A673 (cell line): ENCODE results near the gene CARD11. TPM values are rescaled to one million over a fixed set of nuclear protein-coding genes. Genes with fewer than 3 reads are reported as not detected.

Source experiments
- BruUV-seq: library from RNA; stranded (reverse); fragments of 400-500 nt; replicated peaks from 2 replicates; lab custom pipeline; 2021; lab: Mats Ljungman, UMichigan
- CTCF ChIA-PET: fragments of 300-600 bp; sonication (Branson Sonifier 250); formaldehyde crosslinking; loops from one replicate; lab custom pipeline; 2022; ENCODE audit warnings: antibody characterized with exemption; lab: Charles Lee
- POLR2A ChIA-PET: fragments of 300-600 bp; sonication (Branson Sonifier 250); formaldehyde crosslinking; loops from one replicate; lab custom pipeline; 2022; ENCODE audit warnings: antibody characterized with exemption; ENCODE audit not compliant: low non-redundant PET; lab: Charles Lee
- DNase-seq: peaks from one replicate; pipeline ENCODE4 v3.0.0-alpha.2; 2015; ENCODE audit warnings: low spot score
- H3K27ac ChIP-seq: fragments of 200-600 bp; sonication (generic); 2 replicates; pipeline ENCODE4 v1.5.1; 2016; ENCODE audit warnings: mixed run types, low read depth, mild to moderate bottlenecking, mixed read lengths, antibody characterized with exemption, low read length; ENCODE audit not compliant: poor library complexity, severe bottlenecking
- H3K27me3 ChIP-seq: fragments of 200-600 bp; sonication (generic); replicated peaks from 2 replicates; pipeline ENCODE4 v1.6.1; 2017; ENCODE audit warnings: mixed run types, low read depth, mild to moderate bottlenecking, mixed read lengths, antibody characterized with exemption, low read length; ENCODE audit not compliant: insufficient read depth, poor library complexity
- H3K36me3 ChIP-seq: fragments of 200-600 bp; sonication (generic); 2 replicates; pipeline ENCODE4 v1.6.1; 2016; ENCODE audit warnings: mixed run types, mild to moderate bottlenecking, mixed read lengths, antibody characterized with exemption, low read length; ENCODE audit not compliant: insufficient read depth, poor library complexity, severe bottlenecking
- H3K4me1 ChIP-seq: fragments of 200-600 bp; sonication (generic); 2 replicates; pipeline ENCODE4 v1.6.1; 2017; ENCODE audit warnings: mixed run types, mild to moderate bottlenecking, mixed read lengths, antibody characterized with exemption, low read length; ENCODE audit not compliant: insufficient read depth, poor library complexity, severe bottlenecking
- H3K4me3 ChIP-seq: fragments of 200-600 bp; sonication (generic); 2 replicates; pipeline ENCODE4 v1.5.1; 2016; ENCODE audit warnings: low read depth, mixed run types, mild to moderate bottlenecking, mixed read lengths, low read length; ENCODE audit not compliant: poor library complexity, severe bottlenecking
- H3K9me3 ChIP-seq: fragments of 200-600 bp; sonication (generic); 2 replicates; pipeline ENCODE4 v1.6.1; 2016; ENCODE audit warnings: mixed run types, low read depth, mild to moderate bottlenecking, mixed read lengths, antibody characterized with exemption, low read length; ENCODE audit not compliant: poor library complexity, severe bottlenecking
- CTCF ChIP-seq: fragments of 300-800, 200-600 bp; sonication (generic); conservative IDR thresholded peaks from 2 replicates; pipeline ENCODE4 v1.5.1; 2017; ENCODE audit warnings: low read depth, mild to moderate bottlenecking, antibody characterized with exemption, low read length, moderate library complexity, mixed read lengths
- EZH2 ChIP-seq: fragments of 200-600 bp; sonication (generic); IDR thresholded peaks from 2 replicates; pipeline ENCODE4 v1.6.1; 2017; ENCODE audit warnings: borderline replicate concordance, low read depth, mild to moderate bottlenecking, mixed read lengths, antibody characterized with exemption, low read length; ENCODE audit not compliant: poor library complexity, severe bottlenecking
- intact Hi-C: fragments of 100-400 bp; cut with micrococcal nuclease; formaldehyde crosslinking; loops from one replicate; pipeline ENCODE4 v1.10.0; 2022; ENCODE audit not compliant: unreplicated experiment
- total RNA-seq: library from RNA; stranded (reverse); gene quantifications from 2 replicates; pipeline ENCODE4 v1.2.3, GENCODE V29; 2021

The CARD11 gene
- total RNA-seq, 1 experiment from 2014 or later: 1.8 TPM

GRCh38 chr7:2956526-2957368 is 86.9 kb downstream of the CARD11 start:
- ChIA-PET POLR2A (no interaction called here), CTCF (no interaction called here)
- intact Hi-C loops: no loop called here
- Histone ChIP-seq H3K9me3 (no peaks in the 10 kb centered on the region), H3K4me3 (no peak overlapping the region), H3K27me3 (peaks cover 10% of the 10 kb centered on the region), H3K36me3 (no peaks in the 10 kb centered on the region), H3K4me1 (no peaks in the 10 kb centered on the region), H3K27ac (no peak overlapping the region)
- DNase-seq: no peak
- no peak for TF ChIP-seq CTCF
- TF ChIP-seq EZH2: no peak
- BruUV-seq: no TSS peak

- no peaks in the 10 kb centered on the region for H3K4me1 ChIP-seq
- no peak overlapping the region for H3K4me3 ChIP-seq
- DNase-seq: no peak
- no TSS peak for BruUV-seq
- H3K36me3 ChIP-seq: no peaks in the 10 kb centered on the region
- CTCF ChIA-PET: no interaction called here
- H3K27ac ChIP-seq: no peak overlapping the region
- intact Hi-C loops: no loop called here
- peaks cover 10% of the 10 kb centered on the region for H3K27me3 ChIP-seq
- TF ChIP-seq EZH2 (no peak), CTCF (no peak)
- POLR2A ChIA-PET: no interaction called here
- H3K9me3 ChIP-seq: no peaks in the 10 kb centered on the region
Measured at GRCh38 chr7:2956076-2956475, 87.6 kb downstream of the CARD11 start.

- no peak for DNase-seq
- intact Hi-C loops: no loop called here
- Histone ChIP-seq H3K9me3 (no peaks in the 10 kb centered on the region), H3K27me3 (peaks cover 10% of the 10 kb centered on the region), H3K4me3 (no peak overlapping the region), H3K27ac (no peak overlapping the region), H3K4me1 (no peaks in the 10 kb centered on the region), H3K36me3 (no peaks in the 10 kb centered on the region)
- ChIA-PET POLR2A (no interaction called here), CTCF (no interaction called here)
- no TSS peak for BruUV-seq
- TF ChIP-seq CTCF (no peak), EZH2 (no peak)
Measured at GRCh38 chr7:2955269-2955668, 88.4 kb downstream of the CARD11 start.
